PC-3 (cell line): ENCODE results near the gene FUCA2.

Experiments
- EZH2 ChIP-seq: fragments of 300-600 bp; sonication (generic); IDR thresholded peaks from one replicate; pipeline ENCODE4 v1.6.1; 2017; ENCODE audit warnings: antibody characterized with exemption, mild to moderate bottlenecking, low read length; ENCODE audit not compliant: unreplicated experiment
- EZH2phosphoT487 ChIP-seq: fragments of 300-600 bp; sonication (generic); IDR thresholded peaks from 2 replicates; pipeline ENCODE4 v1.6.1; 2018; ENCODE audit warnings: mild to moderate bottlenecking, antibody characterized with exemption, low read length, borderline replicate concordance
- TF ChIP-seq, protein P1 (sequence below): fragments of 300-600 bp; sonication (generic); conservative IDR thresholded peaks from 2 replicates; pipeline ENCODE4 v1.5.1; 2017; ENCODE audit warnings: antibody characterized with exemption, low read depth, mild to moderate bottlenecking, low read length

GRCh38 chr6:143465546-143465945 is 46.0 kb downstream of the FUCA2 start:
- TF ChIP-seq, protein P1, sequence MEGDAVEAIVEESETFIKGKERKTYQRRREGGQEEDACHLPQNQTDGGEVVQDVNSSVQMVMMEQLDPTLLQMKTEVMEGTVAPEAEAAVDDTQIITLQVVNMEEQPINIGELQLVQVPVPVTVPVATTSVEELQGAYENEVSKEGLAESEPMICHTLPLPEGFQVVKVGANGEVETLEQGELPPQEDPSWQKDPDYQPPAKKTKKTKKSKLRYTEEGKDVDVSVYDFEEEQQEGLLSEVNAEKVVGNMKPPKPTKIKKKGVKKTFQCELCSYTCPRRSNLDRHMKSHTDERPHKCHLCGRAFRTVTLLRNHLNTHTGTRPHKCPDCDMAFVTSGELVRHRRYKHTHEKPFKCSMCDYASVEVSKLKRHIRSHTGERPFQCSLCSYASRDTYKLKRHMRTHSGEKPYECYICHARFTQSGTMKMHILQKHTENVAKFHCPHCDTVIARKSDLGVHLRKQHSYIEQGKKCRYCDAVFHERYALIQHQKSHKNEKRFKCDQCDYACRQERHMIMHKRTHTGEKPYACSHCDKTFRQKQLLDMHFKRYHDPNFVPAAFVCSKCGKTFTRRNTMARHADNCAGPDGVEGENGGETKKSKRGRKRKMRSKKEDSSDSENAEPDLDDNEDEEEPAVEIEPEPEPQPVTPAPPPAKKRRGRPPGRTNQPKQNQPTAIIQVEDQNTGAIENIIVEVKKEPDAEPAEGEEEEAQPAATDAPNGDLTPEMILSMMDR: no peak
- TF ChIP-seq EZH2 (no peak), EZH2phosphoT487 (no peak)
